OCI-LY7 (cell line): ENCODE data around the gene PRR3. TPM values are rescaled to one million over a fixed set of nuclear protein-coding genes. Genes with fewer than 3 reads are reported as not detected.
A peak's percentile ranks its signal among the peaks of the same experiment; 100 is the strongest.

Source experiments
- BruUV-seq: library from RNA; stranded (reverse); fragments of 400-500 nt; replicated peaks from 2 replicates; lab custom pipeline; 2021; lab: Mats Ljungman, UMichigan
- CTCF ChIA-PET: fragments of 300-600 bp; sonication (Branson Sonifier 250); formaldehyde crosslinking; loops from one replicate; lab custom pipeline; 2022; ENCODE audit warnings: antibody characterized with exemption; ENCODE audit not compliant: unreplicated experiment; lab: Charles Lee
- POLR2A ChIA-PET: fragments of 300-600 bp; sonication (Branson Sonifier 250); formaldehyde crosslinking; loops from one replicate; lab custom pipeline; 2022; ENCODE audit warnings: antibody characterized with exemption; lab: Charles Lee
- DNase-seq: peaks from one replicate; pipeline ENCODE4 v3.0.0-alpha.2; 2015; ENCODE audit warnings: low spot score
- H2AFZ ChIP-seq: fragments of 200-600 bp; sonication (generic), shearing (Covaris generic); 2 replicates; pipeline ENCODE4 v1.6.1; 2014; ENCODE audit warnings: mild to moderate bottlenecking, antibody characterized with exemption, low read length, moderate library complexity
- H3K27ac ChIP-seq: fragments of 200-600 bp; sonication (generic); 2 replicates; pipeline ENCODE4 v1.5.1; 2014; ENCODE audit warnings: mixed run types, low read depth, mild to moderate bottlenecking, moderate library complexity, low read length, inconsistent platforms; ENCODE audit not compliant: poor library complexity, severe bottlenecking
- H3K36me3 ChIP-seq: fragments of 200-600 bp; sonication (generic); 2 replicates; pipeline ENCODE4 v1.6.1; 2014; ENCODE audit warnings: mild to moderate bottlenecking, antibody characterized with exemption, low read length, moderate library complexity, mixed read lengths; ENCODE audit not compliant: insufficient read depth
- H3K4me1 ChIP-seq: fragments of 200-600 bp; sonication (generic); 2 replicates; pipeline ENCODE4 v1.5.1; 2014; ENCODE audit warnings: mild to moderate bottlenecking, low read length; ENCODE audit not compliant: insufficient read depth, poor library complexity, severe bottlenecking
- H3K4me2 ChIP-seq: fragments of 200-600 bp; sonication (generic); 2 replicates; pipeline ENCODE4 v1.6.1; 2014; ENCODE audit warnings: mild to moderate bottlenecking, low read length
- H3K4me3 ChIP-seq: fragments of 200-600 bp; sonication (generic); 2 replicates; pipeline ENCODE4 v1.5.1; 2014; ENCODE audit warnings: mild to moderate bottlenecking, low read depth, low read length; ENCODE audit not compliant: poor library complexity, severe bottlenecking
- H3K79me2 ChIP-seq: fragments of 200-600 bp; sonication (generic); 2 replicates; pipeline ENCODE4 v1.6.1; 2016; ENCODE audit warnings: low read depth, mild to moderate bottlenecking, low read length, moderate library complexity, mixed read lengths; ENCODE audit not compliant: insufficient read depth
- H3K9me2 ChIP-seq: fragments of 200-600 bp; sonication (generic); 2 replicates; pipeline ENCODE4 v1.6.1; 2016; ENCODE audit warnings: mild to moderate bottlenecking, low read length, mixed read lengths; ENCODE audit not compliant: insufficient read depth
- H3K9me3 ChIP-seq: fragments of 200-600 bp; sonication (generic); 2 replicates; pipeline ENCODE4 v1.6.1; 2014; ENCODE audit warnings: mild to moderate bottlenecking, mixed run types, low read length, mixed read lengths
- H4K20me1 ChIP-seq: fragments of 200-600 bp; sonication (generic); 2 replicates; pipeline ENCODE4 v1.6.1; 2014; ENCODE audit warnings: mild to moderate bottlenecking, antibody characterized with exemption, low read length, moderate library complexity, mixed read lengths; ENCODE audit not compliant: insufficient read depth
- EZH2phosphoT487 ChIP-seq: fragments of 200-600 bp; sonication (generic); IDR thresholded peaks from 2 replicates; pipeline ENCODE4 v1.6.1; 2018; ENCODE audit warnings: low read depth, borderline replicate concordance, mild to moderate bottlenecking, mixed run types, antibody characterized with exemption, low read length, moderate library complexity, mixed read lengths
- intact Hi-C: fragments of 100-400 bp; cut with micrococcal nuclease; formaldehyde crosslinking; loops from one replicate; pipeline ENCODE4 v1.10.0; 2022; ENCODE audit not compliant: unreplicated experiment
- total RNA-seq, 2 experiments: library from RNA; depleted of rRNA in 1 of 2; stranded (reverse); fragments of >200 nt in 1 of 2; shearing (Covaris generic) in 1 of 2; gene quantifications; 2 replicates each; pipeline ENCODE4 v1.2.3, GENCODE V29; 2014 to 2022
- TF ChIP-seq, protein P1 (sequence below): fragments of 200-600 bp; sonication (generic); conservative IDR thresholded peaks from 2 replicates; pipeline ENCODE4 v1.5.1; 2014; ENCODE audit warnings: mild to moderate bottlenecking, antibody characterized with exemption, low read length, moderate library complexity, mixed read lengths

The PRR3 gene
- total RNA-seq, 2 experiments from 2014 or later = 25.2 to 34.9 TPM

DNA sequence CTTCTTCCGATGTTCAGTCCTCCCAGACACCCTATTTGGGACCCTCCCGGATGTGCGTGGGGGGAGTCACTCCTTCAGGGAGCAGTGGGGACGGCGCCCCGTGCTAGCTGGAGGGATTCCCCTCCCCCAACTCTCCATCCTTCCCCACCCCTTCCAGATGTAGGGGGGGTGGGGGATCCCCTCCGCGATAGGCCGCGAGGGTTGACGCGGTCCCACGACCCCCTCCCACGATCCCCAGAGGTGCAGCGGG lies 1.4 kb upstream of the PRR3 start:
- peak overlapping the region; percentile 89 for H3K27ac ChIP-seq
- POLR2A ChIA-PET = interaction anchor here (1.9 kb wide), 1 partner anchor 11 kb away, joined by 6 read pairs; no protein-coding TSS in a partner anchor
- H3K4me1 ChIP-seq = peaks cover 18% of the 10 kb centered on the region
- CTCF ChIA-PET = no interaction called here
- no peaks in the 10 kb centered on the region for H3K9me2 ChIP-seq
- H3K4me2 ChIP-seq = peak overlapping the region; percentile 81
- TF ChIP-seq EZH2phosphoT487 = no peak
- TF ChIP-seq, protein P1, sequence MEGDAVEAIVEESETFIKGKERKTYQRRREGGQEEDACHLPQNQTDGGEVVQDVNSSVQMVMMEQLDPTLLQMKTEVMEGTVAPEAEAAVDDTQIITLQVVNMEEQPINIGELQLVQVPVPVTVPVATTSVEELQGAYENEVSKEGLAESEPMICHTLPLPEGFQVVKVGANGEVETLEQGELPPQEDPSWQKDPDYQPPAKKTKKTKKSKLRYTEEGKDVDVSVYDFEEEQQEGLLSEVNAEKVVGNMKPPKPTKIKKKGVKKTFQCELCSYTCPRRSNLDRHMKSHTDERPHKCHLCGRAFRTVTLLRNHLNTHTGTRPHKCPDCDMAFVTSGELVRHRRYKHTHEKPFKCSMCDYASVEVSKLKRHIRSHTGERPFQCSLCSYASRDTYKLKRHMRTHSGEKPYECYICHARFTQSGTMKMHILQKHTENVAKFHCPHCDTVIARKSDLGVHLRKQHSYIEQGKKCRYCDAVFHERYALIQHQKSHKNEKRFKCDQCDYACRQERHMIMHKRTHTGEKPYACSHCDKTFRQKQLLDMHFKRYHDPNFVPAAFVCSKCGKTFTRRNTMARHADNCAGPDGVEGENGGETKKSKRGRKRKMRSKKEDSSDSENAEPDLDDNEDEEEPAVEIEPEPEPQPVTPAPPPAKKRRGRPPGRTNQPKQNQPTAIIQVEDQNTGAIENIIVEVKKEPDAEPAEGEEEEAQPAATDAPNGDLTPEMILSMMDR = no peak
- H2AFZ ChIP-seq = peak overlapping the region; percentile 70; the same call in 1 of the 2 replicates
- intact Hi-C loops = loop anchor here (2.0 to 5.0 kb wide), 5 partner anchors 15 to 352 kb away; partner anchors contain the start of genes ABCF1, FLOT1, GTF2H4 and IER3
- H3K4me3 ChIP-seq = peak overlapping the region; percentile 84
- H3K9me3 ChIP-seq = no peaks in the 10 kb centered on the region
- DNase-seq = no peak
- no TSS peak for BruUV-seq
- H3K36me3 ChIP-seq = peaks cover 61% of the 10 kb centered on the region
- H3K79me2 ChIP-seq = peaks cover 37% of the 10 kb centered on the region
- H4K20me1 ChIP-seq = peaks cover 12% of the 10 kb centered on the region

DNA sequence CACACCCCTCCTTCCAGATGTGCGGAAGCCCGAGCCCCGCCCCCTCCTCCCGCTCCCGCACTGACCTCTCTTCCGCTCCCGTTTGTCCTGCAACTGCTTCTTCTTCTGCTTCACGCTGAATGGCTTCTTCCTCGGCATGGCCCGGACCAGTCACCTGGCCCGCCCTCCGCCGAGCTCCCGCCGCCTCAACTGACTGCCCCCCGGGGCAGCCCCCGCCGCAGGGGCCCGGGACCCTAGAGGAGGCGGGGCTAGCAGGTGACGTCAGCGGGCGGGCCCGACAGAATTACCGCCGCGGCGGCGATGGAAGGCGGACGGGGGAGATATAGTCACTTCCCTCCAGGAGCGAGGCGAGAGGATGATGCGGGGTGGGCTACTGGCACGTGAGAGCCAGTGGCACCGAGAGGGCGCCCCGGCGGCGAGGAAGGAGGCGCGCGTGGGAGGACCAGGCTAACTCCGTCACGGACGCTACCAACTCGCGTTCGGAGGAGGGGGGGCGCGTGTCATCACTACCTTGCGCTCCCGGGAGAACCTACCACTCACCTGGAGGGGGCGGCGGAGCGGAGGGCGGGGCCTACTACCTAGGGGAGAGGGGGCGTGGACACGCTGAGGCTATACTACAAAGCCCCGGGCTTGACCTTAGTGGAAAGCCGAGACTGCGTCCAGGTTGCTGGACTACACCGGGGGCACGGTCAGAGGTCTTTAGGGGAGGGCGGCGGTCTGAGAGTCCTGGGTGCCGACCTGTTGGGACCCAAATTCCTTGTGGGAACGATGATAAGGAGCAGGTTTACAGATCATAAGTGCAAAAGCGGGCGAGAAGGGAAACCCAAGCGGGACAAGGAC lies 809 bp upstream of the PRR3 start, which contains the start of gene GNL1:
Gene GNL1 (minus strand): TSS at position 424 of the 840 bp plus-strand sequence. CDS start 286 bp downstream, at position 138.
- Histone ChIP-seq H3K4me2 (peak within 1 kb of the TSS; percentile 81), H3K36me3 (peaks cover 61% of the 10 kb centered on the region), H2AFZ (peak within 1 kb of the TSS; percentile 70; the same call in 1 of the 2 replicates), H3K27ac (peak within 1 kb of the TSS; percentile 89), H3K9me3 (no peaks in the 10 kb centered on the region), H4K20me1 (peaks cover 12% of the 10 kb centered on the region), H3K79me2 (peaks cover 37% of the 10 kb centered on the region), H3K4me1 (peaks cover 18% of the 10 kb centered on the region), H3K4me3 (peak within 1 kb of the TSS; percentile 84), H3K9me2 (no peaks in the 10 kb centered on the region)
- ChIA-PET CTCF (no interaction called here), POLR2A (interaction anchor here (1.2 to 1.9 kb wide), 3 partner anchors 11 to 40 kb away, joined by 3 to 11 read pairs (median 6); partner anchors contain the start of gene ABCF1)
- peak; percentile 97 for DNase-seq
- intact Hi-C loops = loop anchor here (2.0 to 5.0 kb wide), 5 partner anchors 15 to 351 kb away; partner anchors contain the start of genes ABCF1, FLOT1, GTF2H4 and IER3
- TF ChIP-seq, protein P1 = no peak
- no peak for TF ChIP-seq EZH2phosphoT487
- no TSS peak for BruUV-seq
